OCI-LY7 (cell line): ENCODE results near the gene RTL10. TPM values are rescaled to one million over a fixed set of nuclear protein-coding genes. Genes with fewer than 3 reads are reported as not detected.

Experiments used
- BruUV-seq: library from RNA; stranded (reverse); fragments of 400-500 nt; replicated peaks from 2 replicates; lab custom pipeline; 2021; lab: Mats Ljungman, UMichigan
- CTCF ChIA-PET: fragments of 300-600 bp; sonication (Branson Sonifier 250); formaldehyde crosslinking; loops from one replicate; lab custom pipeline; 2022; ENCODE audit warnings: antibody characterized with exemption; ENCODE audit not compliant: unreplicated experiment; lab: Charles Lee
- POLR2A ChIA-PET: fragments of 300-600 bp; sonication (Branson Sonifier 250); formaldehyde crosslinking; loops from one replicate; lab custom pipeline; 2022; ENCODE audit warnings: antibody characterized with exemption; lab: Charles Lee
- DNase-seq: peaks from one replicate; pipeline ENCODE4 v3.0.0-alpha.2; 2015; ENCODE audit warnings: low spot score
- H2AFZ ChIP-seq: fragments of 200-600 bp; sonication (generic), shearing (Covaris generic); 2 replicates; pipeline ENCODE4 v1.6.1; 2014; ENCODE audit warnings: mild to moderate bottlenecking, antibody characterized with exemption, low read length, moderate library complexity
- H3K27ac ChIP-seq: fragments of 200-600 bp; sonication (generic); 2 replicates; pipeline ENCODE4 v1.5.1; 2014; ENCODE audit warnings: mixed run types, low read depth, mild to moderate bottlenecking, moderate library complexity, low read length, inconsistent platforms; ENCODE audit not compliant: poor library complexity, severe bottlenecking
- H3K36me3 ChIP-seq: fragments of 200-600 bp; sonication (generic); 2 replicates; pipeline ENCODE4 v1.6.1; 2014; ENCODE audit warnings: mild to moderate bottlenecking, antibody characterized with exemption, low read length, moderate library complexity, mixed read lengths; ENCODE audit not compliant: insufficient read depth
- H3K4me1 ChIP-seq: fragments of 200-600 bp; sonication (generic); 2 replicates; pipeline ENCODE4 v1.5.1; 2014; ENCODE audit warnings: mild to moderate bottlenecking, low read length; ENCODE audit not compliant: insufficient read depth, poor library complexity, severe bottlenecking
- H3K4me2 ChIP-seq: fragments of 200-600 bp; sonication (generic); 2 replicates; pipeline ENCODE4 v1.6.1; 2014; ENCODE audit warnings: mild to moderate bottlenecking, low read length
- H3K4me3 ChIP-seq: fragments of 200-600 bp; sonication (generic); 2 replicates; pipeline ENCODE4 v1.5.1; 2014; ENCODE audit warnings: mild to moderate bottlenecking, low read depth, low read length; ENCODE audit not compliant: poor library complexity, severe bottlenecking
- H3K79me2 ChIP-seq: fragments of 200-600 bp; sonication (generic); 2 replicates; pipeline ENCODE4 v1.6.1; 2016; ENCODE audit warnings: low read depth, mild to moderate bottlenecking, low read length, moderate library complexity, mixed read lengths; ENCODE audit not compliant: insufficient read depth
- H3K9me2 ChIP-seq: fragments of 200-600 bp; sonication (generic); 2 replicates; pipeline ENCODE4 v1.6.1; 2016; ENCODE audit warnings: mild to moderate bottlenecking, low read length, mixed read lengths; ENCODE audit not compliant: insufficient read depth
- H3K9me3 ChIP-seq: fragments of 200-600 bp; sonication (generic); 2 replicates; pipeline ENCODE4 v1.6.1; 2014; ENCODE audit warnings: mild to moderate bottlenecking, mixed run types, low read length, mixed read lengths
- H4K20me1 ChIP-seq: fragments of 200-600 bp; sonication (generic); 2 replicates; pipeline ENCODE4 v1.6.1; 2014; ENCODE audit warnings: mild to moderate bottlenecking, antibody characterized with exemption, low read length, moderate library complexity, mixed read lengths; ENCODE audit not compliant: insufficient read depth
- CTCF ChIP-seq: fragments of 200-600 bp; sonication (generic); conservative IDR thresholded peaks from 2 replicates; pipeline ENCODE4 v1.5.1; 2014; ENCODE audit warnings: mild to moderate bottlenecking, antibody characterized with exemption, low read length, moderate library complexity, mixed read lengths
- EZH2phosphoT487 ChIP-seq: fragments of 200-600 bp; sonication (generic); IDR thresholded peaks from 2 replicates; pipeline ENCODE4 v1.6.1; 2018; ENCODE audit warnings: low read depth, borderline replicate concordance, mild to moderate bottlenecking, mixed run types, antibody characterized with exemption, low read length, moderate library complexity, mixed read lengths
- intact Hi-C: fragments of 100-400 bp; cut with micrococcal nuclease; formaldehyde crosslinking; loops from one replicate; pipeline ENCODE4 v1.10.0; 2022; ENCODE audit not compliant: unreplicated experiment
- total RNA-seq, 2 experiments: library from RNA; depleted of rRNA in 1 of 2; stranded (reverse); fragments of >200 nt in 1 of 2; shearing (Covaris generic) in 1 of 2; gene quantifications; 2 replicates each; pipeline ENCODE4 v1.2.3, GENCODE V29; 2014 to 2022

RTL10 gene
- total RNA-seq, 2 experiments from 2014 or later, result 26.2 to 28.2 TPM

DNA sequence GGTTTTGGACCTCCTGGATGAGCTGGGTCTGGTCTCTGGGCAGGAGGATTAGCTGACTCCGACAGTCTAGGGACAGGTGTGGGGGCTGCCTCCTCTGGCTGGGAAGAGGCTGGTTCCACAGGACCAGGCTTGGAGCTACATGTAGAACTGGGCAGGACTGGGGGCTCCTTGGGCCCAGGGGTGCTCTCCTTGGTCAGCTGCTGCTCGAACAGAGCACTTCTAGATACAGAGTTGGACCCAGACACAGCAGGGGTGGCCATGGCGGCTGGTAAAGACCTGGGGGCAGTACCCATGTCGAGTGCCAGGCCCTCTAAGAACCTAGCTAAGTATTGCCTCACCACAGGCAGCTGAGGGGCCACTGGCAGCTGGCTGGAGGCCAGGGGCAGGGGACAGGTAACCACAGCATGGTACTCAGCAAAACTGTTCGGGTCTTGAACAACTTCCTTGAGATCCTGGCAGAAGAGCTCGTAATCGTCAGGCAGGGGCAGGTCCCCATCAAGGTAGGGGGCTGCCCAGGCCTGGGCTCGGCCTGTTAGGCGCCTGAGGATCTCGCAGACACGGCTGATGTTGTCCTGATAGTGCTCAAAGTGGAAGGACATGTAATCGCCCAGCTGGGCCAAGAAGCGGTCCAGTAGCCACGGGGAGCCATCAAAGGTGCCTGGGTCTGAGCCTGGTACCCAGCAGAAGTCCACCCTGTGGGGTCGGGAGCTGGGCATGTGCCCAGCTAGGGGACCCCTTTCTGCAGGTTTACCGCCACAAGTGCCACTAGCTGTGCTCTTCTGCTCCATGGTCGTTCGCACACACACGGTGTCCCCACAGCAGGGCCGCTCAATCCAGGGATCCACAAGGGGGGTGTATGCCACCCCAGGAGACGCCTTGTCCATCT lies 3.1 kb downstream of the RTL10 start:
- ChIA-PET CTCF (interaction anchor here (1.1 kb wide), 1 partner anchor 18 kb away, joined by 3 read pairs; no protein-coding TSS in a partner anchor), POLR2A (interaction anchor here (0.7 to 1.1 kb wide), 2 partner anchors 9 to 19 kb away, joined by 3 read pairs; no protein-coding TSS in a partner anchor)
- no peak overlapping the region for H3K4me2 ChIP-seq
- intact Hi-C loops, result no loop called here
- DNase-seq, result no peak
- no TSS peak for BruUV-seq
- 0 out of 2 replicates have a peak, but pooled peaks cover 9% of the 10 kb centered on the region for H4K20me1 ChIP-seq
- no peaks in the 10 kb centered on the region for H3K9me2 ChIP-seq
- no peaks in the 10 kb centered on the region for H3K9me3 ChIP-seq
- no peak overlapping the region for H2AFZ ChIP-seq
- TF ChIP-seq EZH2phosphoT487 (no peak), CTCF (no peak)
- H3K36me3 ChIP-seq, result peaks cover 76% of the 10 kb centered on the region
- H3K4me1 ChIP-seq, result peaks cover 19% of the 10 kb centered on the region
- H3K27ac ChIP-seq, result no peak overlapping the region
- H3K79me2 ChIP-seq, result peaks cover 46% of the 10 kb centered on the region
- H3K4me3 ChIP-seq, result no peak overlapping the region

DNA sequence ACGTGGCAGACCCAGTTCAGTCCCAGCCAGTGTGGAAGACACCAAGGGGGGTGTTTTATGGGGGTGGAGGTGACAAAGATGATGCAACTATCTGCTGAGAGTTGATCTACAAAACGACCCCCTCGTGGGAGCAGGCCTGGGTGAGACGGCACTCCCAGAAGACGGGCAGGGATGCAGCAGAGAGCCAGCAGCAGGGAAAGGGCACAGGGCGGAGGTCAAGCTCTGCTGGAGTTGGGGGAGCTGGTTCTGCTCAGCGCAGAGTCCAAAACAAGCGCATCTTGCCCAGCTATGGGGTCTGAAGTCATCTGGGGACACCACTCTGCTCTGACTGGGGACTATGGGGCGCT lies 3.9 kb downstream of the RTL10 start:
- intact Hi-C loops, result no loop called here
- H3K4me2 ChIP-seq, result no peak overlapping the region
- TF ChIP-seq EZH2phosphoT487 (no peak), CTCF (no peak)
- ChIA-PET CTCF (interaction anchor here (1.1 kb wide), 1 partner anchor 18 kb away, joined by 3 read pairs; no protein-coding TSS in a partner anchor), POLR2A (interaction anchor here (1.1 kb wide), 1 partner anchor 18 kb away, joined by 3 read pairs; no protein-coding TSS in a partner anchor)
- no peak for DNase-seq
- H4K20me1 ChIP-seq, result 0 out of 2 replicates have a peak, but pooled peaks cover 9% of the 10 kb centered on the region
- BruUV-seq, result no TSS peak
- H3K36me3 ChIP-seq, result peaks cover 77% of the 10 kb centered on the region
- peaks cover 16% of the 10 kb centered on the region for H3K4me1 ChIP-seq
- H2AFZ ChIP-seq, result no peak overlapping the region
- H3K9me2 ChIP-seq, result no peaks in the 10 kb centered on the region
- no peak overlapping the region for H3K27ac ChIP-seq
- H3K79me2 ChIP-seq, result peaks cover 39% of the 10 kb centered on the region
- no peak overlapping the region for H3K4me3 ChIP-seq
- H3K9me3 ChIP-seq, result no peaks in the 10 kb centered on the region
